IPS DF 6.9 (cell line): ENCODE measurements around the gene NPL.

Experiments used
- DNase-seq: peaks from one replicate; pipeline ENCODE4 v3.0.0-alpha.2; 2013; ENCODE audit warnings: low read depth, low spot score
- H3K27ac ChIP-seq: one replicate; pipeline ENCODE4 v1.5.1; 2013; ENCODE audit warnings: low read length, control low read depth
- H3K27me3 ChIP-seq: 2 replicates; pipeline ENCODE4 v1.6.1; 2013; ENCODE audit warnings: mild to moderate bottlenecking, low read length; ENCODE audit not compliant: control insufficient read depth, insufficient read depth
- H3K36me3 ChIP-seq: 2 replicates; pipeline ENCODE4 v1.6.1; 2013; ENCODE audit warnings: low read length; ENCODE audit not compliant: control insufficient read depth, insufficient read depth
- H3K4me1 ChIP-seq: 2 replicates; pipeline ENCODE4 v1.6.1; 2013; ENCODE audit warnings: low read length; ENCODE audit not compliant: control insufficient read depth, insufficient read depth
- H3K4me3 ChIP-seq: 2 replicates; pipeline ENCODE4 v1.5.1; 2013; ENCODE audit warnings: mild to moderate bottlenecking, low read length
- H3K9me3 ChIP-seq: 2 replicates; pipeline ENCODE4 v1.6.1; 2013; ENCODE audit warnings: low read length, inconsistent platforms; ENCODE audit not compliant: control insufficient read depth, insufficient read depth
- WGBS: extraction: QIAGEN DNeasy Blood & Tissue Kit; methylation state at CpG from one replicate; pipeline ENCODE4 v1.1.7; 2013; ENCODE audit warnings: mixed read lengths, missing lambda C conversion rate; ENCODE audit not compliant: insufficient read length, insufficient coverage; 5-methylcytosine and 5-hydroxymethylcytosine counted together

Gene NPL

GRCh38 chr1:182779530-182779929, 10.0 kb upstream of the NPL start:
- Histone ChIP-seq H3K36me3 (no peaks in the 10 kb centered on the region), H3K27ac (no peak overlapping the region), H3K9me3 (no peaks in the 10 kb centered on the region), H3K4me3 (no peak overlapping the region), H3K27me3 (no peaks in the 10 kb centered on the region), H3K4me1 (0 out of 2 replicates have a peak, but pooled peaks cover 2% of the 10 kb centered on the region)
- no peak for DNase-seq
- WGBS = no CpG with 5 or more reads among the region's 2 CpGs

- H3K36me3 ChIP-seq = no peaks in the 10 kb centered on the region
- no peak for DNase-seq
- H3K27ac ChIP-seq = no peak overlapping the region
- H3K4me3 ChIP-seq = no peak overlapping the region
- H3K27me3 ChIP-seq = no peaks in the 10 kb centered on the region
- no peaks in the 10 kb centered on the region for H3K9me3 ChIP-seq
- 0 out of 2 replicates have a peak, but pooled peaks cover 2% of the 10 kb centered on the region for H3K4me1 ChIP-seq
- no CpG with 5 or more reads among the region's 6 CpGs for WGBS
Measured at GRCh38 chr1:182781841-182782586, 7.6 kb upstream of the NPL start.

GRCh38 chr1:182782587-182782913, 7.0 kb upstream of the NPL start:
- Histone ChIP-seq H3K27ac (no peak overlapping the region), H3K4me1 (0 out of 2 replicates have a peak, but pooled peaks cover 2% of the 10 kb centered on the region), H3K27me3 (no peaks in the 10 kb centered on the region), H3K36me3 (no peaks in the 10 kb centered on the region), H3K4me3 (no peak overlapping the region), H3K9me3 (no peaks in the 10 kb centered on the region)
- DNase-seq = no peak

- no peaks in the 10 kb centered on the region; the same call in 1 of the 2 replicates for H3K27me3 ChIP-seq
- no peak overlapping the region for H3K4me3 ChIP-seq
- H3K4me1 ChIP-seq = 0 out of 2 replicates have a peak, but pooled peaks cover 2% of the 10 kb centered on the region
- no peak overlapping the region for H3K27ac ChIP-seq
- WGBS = no CpG with 5 or more reads among the region's 2 CpGs
- no peaks in the 10 kb centered on the region for H3K9me3 ChIP-seq
- H3K36me3 ChIP-seq = no peaks in the 10 kb centered on the region
- no peak for DNase-seq
Measured at GRCh38 chr1:182783068-182783467, 6.5 kb upstream of the NPL start.

GRCh38 chr1:182784556-182785171, 4.9 kb upstream of the NPL start:
- 0 out of 2 replicates have a peak, but pooled peaks cover 2% of the 10 kb centered on the region for H3K4me1 ChIP-seq
- H3K27me3 ChIP-seq = peaks cover 10% of the 10 kb centered on the region; the same call in 1 of the 2 replicates
- no peaks in the 10 kb centered on the region for H3K9me3 ChIP-seq
- no peak for DNase-seq
- H3K4me3 ChIP-seq = no peak overlapping the region
- no peak overlapping the region for H3K27ac ChIP-seq
- WGBS = no CpG with 5 or more reads among the region's 4 CpGs
- H3K36me3 ChIP-seq = no peaks in the 10 kb centered on the region

GRCh38 chr1:182785181-182785580, 4.4 kb upstream of the NPL start:
- WGBS = no CpG with 5 or more reads among the region's 2 CpGs
- H3K27ac ChIP-seq = no peak overlapping the region

GRCh38 chr1:182786223-182786994, 3.2 kb upstream of the NPL start:
- H3K27me3 ChIP-seq = peaks cover 13% of the 10 kb centered on the region; the same call in 1 of the 2 replicates
- no peak overlapping the region for H3K27ac ChIP-seq
- H3K4me3 ChIP-seq = no peak overlapping the region
- H3K36me3 ChIP-seq = no peaks in the 10 kb centered on the region
- no CpG with 5 or more reads among the region's 6 CpGs for WGBS
- H3K4me1 ChIP-seq = 0 out of 2 replicates have a peak, but pooled peaks cover 2% of the 10 kb centered on the region
- no peaks in the 10 kb centered on the region for H3K9me3 ChIP-seq
- no peak for DNase-seq

More at GRCh38 chr1:182785181-182785580, 4.4 kb upstream of the NPL start:
- Histone ChIP-seq H3K9me3 (no peaks in the 10 kb centered on the region), H3K4me1 (0 out of 2 replicates have a peak, but pooled peaks cover 2% of the 10 kb centered on the region), H3K36me3 (no peaks in the 10 kb centered on the region), H3K27me3 (peaks cover 13% of the 10 kb centered on the region; the same call in 1 of the 2 replicates), H3K4me3 (no peak overlapping the region)
- DNase-seq = no peak

GRCh38 chr1:182786995-182787324, 2.6 kb upstream of the NPL start:
- H3K4me1 ChIP-seq = 0 out of 2 replicates have a peak, but pooled peaks cover under 1% of the 10 kb centered on the region
- no peak for DNase-seq
- H3K27ac ChIP-seq = no peak overlapping the region
- H3K9me3 ChIP-seq = no peaks in the 10 kb centered on the region
- no CpG with 5 or more reads among the region's 4 CpGs for WGBS
- H3K36me3 ChIP-seq = no peaks in the 10 kb centered on the region
- no peak overlapping the region for H3K4me3 ChIP-seq
- H3K27me3 ChIP-seq = peaks cover 13% of the 10 kb centered on the region; the same call in 1 of the 2 replicates

GRCh38 chr1:182791281-182792179, 2.0 kb downstream of the NPL start:
- Histone ChIP-seq H3K9me3 (no peaks in the 10 kb centered on the region), H3K27ac (no peak overlapping the region), H3K4me1 (no peaks in the 10 kb centered on the region), H3K4me3 (no peak overlapping the region), H3K27me3 (peaks cover 13% of the 10 kb centered on the region; the same call in 1 of the 2 replicates), H3K36me3 (no peaks in the 10 kb centered on the region)
- WGBS = 100% methylated on average over 2 of the region's 8 CpGs
- DNase-seq = no peak

GRCh38 chr1:182794091-182794490, 4.5 kb downstream of the NPL start:
- Histone ChIP-seq H3K9me3 (no peaks in the 10 kb centered on the region), H3K36me3 (no peaks in the 10 kb centered on the region), H3K4me1 (no peaks in the 10 kb centered on the region), H3K27ac (no peak overlapping the region), H3K4me3 (no peak overlapping the region), H3K27me3 (peaks cover 7% of the 10 kb centered on the region; the same call in 1 of the 2 replicates)
- no CpG with 5 or more reads among the region's 2 CpGs for WGBS
- no peak for DNase-seq
